ENCODE results near the gene KRT14. TPM values are rescaled to one million over a fixed set of nuclear protein-coding genes. Genes with fewer than 3 reads are reported as not detected.
"Not testable (repeated sequence)": the region's sequence is repeated elsewhere in the genome, so short reads cannot be mapped to it uniquely, and the experiment has no call there.

Gene KRT14
- total RNA-seq, 2 donors from 2014 or later = not detected

DNA sequence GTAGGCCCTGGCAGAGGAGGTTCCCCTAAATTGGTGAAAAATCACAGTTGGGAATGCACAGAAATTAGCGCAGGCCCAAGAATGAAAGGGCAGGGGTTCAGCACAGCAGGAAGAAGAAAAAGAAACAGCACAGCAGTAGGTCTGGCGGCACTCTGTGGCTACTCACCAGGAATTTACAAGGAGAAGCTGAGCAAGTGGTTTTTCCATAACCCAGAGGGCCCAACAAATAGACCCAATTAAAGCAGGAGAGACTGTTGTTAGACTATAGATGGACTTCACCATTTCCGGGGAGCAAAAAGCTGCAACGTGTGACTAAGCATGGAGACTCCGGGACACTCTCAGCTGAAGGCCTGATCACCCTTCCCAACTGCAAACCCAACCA lies 40.2 kb upstream of the KRT14 start:
- peaks cover 12% of the 10 kb centered on the region for H3K27me3 Mint-ChIP-seq
- ATAC-seq (replicated peaks); H3K27ac Mint-ChIP-seq; H3K36me3 Mint-ChIP-seq (ENCODE audit: low read depth); H3K4me1 Mint-ChIP-seq; H3K9me3 Mint-ChIP-seq; H3K4me3 Mint-ChIP-seq: not testable (repeated sequence)

DNA sequence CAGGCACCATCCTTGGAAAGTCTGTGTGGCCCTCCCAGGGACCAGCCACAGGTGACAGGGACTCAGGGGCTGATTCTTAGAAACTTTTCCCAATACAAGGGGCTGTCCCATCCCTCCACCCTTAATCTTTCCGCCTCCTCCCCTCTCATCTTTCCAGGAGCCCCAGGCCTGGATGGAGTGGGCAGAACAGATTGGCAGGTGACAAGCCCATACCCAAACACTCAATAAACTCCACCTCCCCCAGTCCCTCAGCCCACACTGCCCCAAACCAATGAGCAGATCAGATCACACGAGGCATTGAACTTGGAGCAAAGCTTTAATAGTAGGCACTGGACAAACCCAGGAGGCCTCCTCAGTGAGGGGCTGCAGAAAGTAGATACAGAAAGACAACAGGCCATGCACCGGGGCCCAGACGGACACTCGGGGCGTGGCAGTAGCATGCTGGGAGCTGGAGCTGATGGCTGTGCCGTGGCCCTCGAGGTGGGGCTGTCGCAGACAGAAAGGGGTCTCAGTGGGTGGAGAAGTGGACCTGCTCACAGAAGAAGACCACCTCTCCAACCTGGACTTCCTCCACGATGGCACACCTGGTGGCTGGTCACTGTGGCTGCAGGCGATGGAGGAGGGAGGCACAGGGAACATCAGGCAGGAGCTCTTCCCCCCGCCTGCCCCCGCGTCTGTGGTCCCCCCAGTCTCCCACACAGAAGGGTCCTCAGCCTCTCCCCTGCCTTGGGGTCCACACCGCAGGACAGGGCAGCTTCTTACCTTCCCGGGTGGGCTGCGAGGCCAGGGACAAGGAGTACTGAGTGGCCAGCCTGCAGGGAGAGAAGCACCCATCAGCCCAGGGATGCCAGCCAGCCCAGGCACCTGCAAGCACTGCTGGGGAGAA lies 39.6 kb upstream of the KRT14 start:
- not testable (repeated sequence) for H3K4me3 Mint-ChIP-seq; ATAC-seq (replicated peaks); H3K4me1 Mint-ChIP-seq; H3K36me3 Mint-ChIP-seq (ENCODE audit: low read depth); H3K27ac Mint-ChIP-seq; H3K9me3 Mint-ChIP-seq
- H3K27me3 Mint-ChIP-seq = peaks cover 12% of the 10 kb centered on the region

DNA sequence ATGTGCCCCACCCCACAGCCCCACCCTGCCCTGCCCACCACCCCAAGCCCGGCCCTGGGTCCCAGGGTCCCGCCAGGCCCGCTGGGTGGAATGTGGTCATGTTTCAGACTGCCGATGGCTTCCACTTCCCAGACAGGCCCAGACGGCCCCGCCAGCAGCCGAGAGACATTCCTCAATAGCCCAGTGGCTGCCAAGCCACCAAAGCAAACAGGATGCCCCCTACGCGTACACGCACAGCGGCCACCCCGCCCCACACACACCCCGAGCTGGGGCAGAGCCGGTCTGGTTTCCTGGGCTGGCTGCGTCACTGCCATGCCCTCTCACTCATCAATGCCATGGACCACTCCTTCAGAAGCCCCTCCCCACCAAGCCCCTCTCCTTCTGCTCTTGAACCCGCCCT lies 38.9 kb upstream of the KRT14 start:
- ATAC-seq (replicated peaks) = no peak
- Mint-ChIP-seq H3K36me3 (ENCODE audit: low read depth) (no peaks in the 10 kb centered on the region), H3K4me3 (no peak overlapping the region), H3K27ac (no peak overlapping the region), H3K4me1 (no peaks in the 10 kb centered on the region), H3K27me3 (peaks cover 12% of the 10 kb centered on the region), H3K9me3 (no peaks in the 10 kb centered on the region)

- Mint-ChIP-seq H3K36me3 (ENCODE audit: low read depth) (no peaks in the 10 kb centered on the region), H3K9me3 (no peaks in the 10 kb centered on the region), H3K4me3 (no peak within 1 kb of the TSS), H3K27ac (no peak within 1 kb of the TSS), H3K4me1 (no peaks in the 10 kb centered on the region), H3K27me3 (peaks cover 12% of the 10 kb centered on the region)
- no peak for ATAC-seq (replicated peaks)
These were observed 37.8 kb upstream of the KRT14 start, which contains the start of gene KRT17 for GRCh38 chr17:41624208-41625101. KRT17 (minus strand) TSS chr17:41624575; CDS start chr17:41624509, 66 bp downstream.

- not testable (repeated sequence) for H3K4me1 Mint-ChIP-seq; H3K9me3 Mint-ChIP-seq; H3K36me3 Mint-ChIP-seq (ENCODE audit: low read depth); H3K27ac Mint-ChIP-seq; ATAC-seq (replicated peaks); H3K4me3 Mint-ChIP-seq
- H3K27me3 Mint-ChIP-seq = peaks cover 12% of the 10 kb centered on the region
These were observed 36.6 kb upstream of the KRT14 start for GRCh38 chr17:41623184-41623861.

DNA sequence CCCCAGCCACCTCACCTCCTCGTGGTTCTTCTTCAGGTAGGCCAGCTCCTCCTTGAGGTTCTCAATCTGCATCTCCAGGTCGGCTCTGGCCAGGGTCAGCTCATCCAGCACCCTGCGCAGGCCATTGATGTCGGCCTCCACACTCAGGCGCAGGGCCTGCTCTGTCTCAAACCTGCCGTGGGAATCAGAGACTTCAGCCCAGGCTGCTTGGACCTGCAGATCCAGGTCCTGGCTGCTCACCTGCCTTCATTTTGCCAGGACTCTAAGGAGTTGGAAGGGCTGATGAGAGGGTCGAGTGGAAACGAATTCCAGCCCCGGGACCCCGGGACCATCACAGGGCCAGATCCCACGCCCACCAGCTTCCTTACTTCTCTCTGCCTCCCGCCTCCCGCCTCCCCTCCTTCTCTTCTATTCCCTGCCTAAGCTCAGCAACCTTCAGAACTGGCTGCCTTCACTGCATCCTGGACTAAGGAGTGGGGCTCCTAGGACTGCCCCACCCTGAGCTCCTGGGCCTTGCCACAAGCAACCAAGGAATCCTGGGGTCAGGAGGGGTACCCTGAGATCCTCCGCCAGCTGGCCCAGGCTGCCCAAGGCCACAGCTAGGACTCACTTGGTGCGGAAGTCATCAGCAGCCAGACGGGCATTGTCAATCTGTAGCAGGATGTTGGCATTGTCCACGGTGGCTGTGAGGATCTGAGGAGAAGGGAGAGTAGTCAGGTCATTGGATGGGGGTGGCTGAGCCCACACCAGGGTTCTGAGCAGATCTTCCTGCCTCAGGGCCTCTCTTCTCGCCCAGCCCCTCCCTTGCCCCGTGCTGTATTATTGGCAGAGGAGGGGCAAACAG lies 35.9 kb upstream of the KRT14 start:
- ATAC-seq (replicated peaks); H3K9me3 Mint-ChIP-seq; H3K4me1 Mint-ChIP-seq; H3K4me3 Mint-ChIP-seq; H3K36me3 Mint-ChIP-seq (ENCODE audit: low read depth): not testable (repeated sequence)
- peak overlapping the region; percentile 39 for H3K27ac Mint-ChIP-seq
- H3K27me3 Mint-ChIP-seq = peaks cover 12% of the 10 kb centered on the region

DNA sequence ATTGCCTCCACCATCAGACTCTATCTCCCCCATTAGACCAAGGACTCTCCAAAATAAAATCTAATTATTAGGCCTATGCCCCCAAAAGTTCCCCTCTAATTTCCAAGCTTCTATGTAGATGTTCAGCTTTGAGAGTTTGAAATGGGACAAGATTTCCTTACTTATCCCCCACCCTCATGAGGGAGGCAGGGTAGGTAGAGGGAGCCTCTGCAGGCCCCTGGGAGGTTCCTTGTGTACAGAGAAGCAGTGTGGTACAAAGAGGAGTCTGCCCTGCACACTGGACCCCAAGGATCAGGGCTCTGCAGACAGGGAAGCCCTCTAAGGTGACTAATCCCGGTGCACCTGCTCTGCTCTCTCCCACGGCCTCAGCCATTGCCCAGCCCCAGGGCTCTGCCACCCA lies 35.2 kb upstream of the KRT14 start:
- no peak for ATAC-seq (replicated peaks)
- no peaks in the 10 kb centered on the region for H3K36me3 Mint-ChIP-seq (ENCODE audit: low read depth)
- H3K4me1 Mint-ChIP-seq = no peaks in the 10 kb centered on the region
- no peaks in the 10 kb centered on the region for H3K9me3 Mint-ChIP-seq
- H3K4me3 Mint-ChIP-seq = no peak overlapping the region
- peak overlapping the region; percentile 39 for H3K27ac Mint-ChIP-seq
- H3K27me3 Mint-ChIP-seq = peaks cover 6% of the 10 kb centered on the region

GRCh38 chr17:41621435-41621817 lies 34.7 kb upstream of the KRT14 start:
- H3K4me3 Mint-ChIP-seq; ATAC-seq (replicated peaks); H3K9me3 Mint-ChIP-seq; H3K4me1 Mint-ChIP-seq; H3K27me3 Mint-ChIP-seq; H3K36me3 Mint-ChIP-seq (ENCODE audit: low read depth): not testable (repeated sequence)
- peak overlapping the region; percentile 39 for H3K27ac Mint-ChIP-seq

DNA sequence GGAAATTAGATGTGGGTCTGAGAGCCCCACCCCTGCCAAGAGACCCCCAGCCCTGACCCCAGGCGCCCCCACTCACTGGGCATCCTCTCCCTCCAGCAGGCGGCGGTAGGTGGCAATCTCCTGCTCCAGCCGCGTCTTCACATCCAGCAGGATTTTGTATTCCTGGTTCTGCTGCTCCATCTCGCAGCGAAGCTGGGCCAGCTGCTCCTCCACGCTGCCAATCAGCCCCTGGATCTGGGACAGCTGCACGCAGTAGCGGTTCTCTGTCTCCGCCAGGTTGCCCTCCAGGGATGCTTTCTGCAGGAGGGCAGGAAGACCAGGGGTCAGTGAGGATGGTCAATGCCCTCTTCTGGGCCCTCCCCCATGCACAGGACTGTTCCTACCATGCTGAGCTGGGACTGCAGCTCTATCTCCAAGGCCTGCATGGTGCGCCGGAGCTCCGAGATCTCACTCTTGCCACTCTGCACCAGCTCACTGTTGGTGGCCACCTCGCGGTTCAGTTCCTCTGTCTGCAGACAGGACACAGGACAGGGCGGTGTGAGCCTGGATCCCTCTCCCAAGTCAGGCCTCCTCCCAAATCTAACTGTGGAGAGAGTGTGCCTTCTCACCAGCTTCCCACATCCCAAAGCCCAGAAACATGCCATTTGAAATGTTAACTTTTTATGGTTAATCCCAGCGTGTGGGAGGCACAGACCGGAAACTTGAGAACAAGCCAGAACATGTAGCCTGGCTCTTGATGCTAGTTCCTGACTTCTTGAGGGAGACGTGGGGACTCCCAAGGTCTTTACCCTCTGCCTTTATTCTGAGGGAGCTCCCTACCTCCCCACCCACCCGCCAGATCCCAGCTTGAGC lies 34.1 kb upstream of the KRT14 start:
- Mint-ChIP-seq H3K27me3 (peaks cover 2% of the 10 kb centered on the region), H3K9me3 (no peaks in the 10 kb centered on the region), H3K4me3 (no peak overlapping the region), H3K36me3 (ENCODE audit: low read depth) (no peaks in the 10 kb centered on the region), H3K4me1 (no peaks in the 10 kb centered on the region), H3K27ac (no peak overlapping the region)
- no peak for ATAC-seq (replicated peaks)

DNA sequence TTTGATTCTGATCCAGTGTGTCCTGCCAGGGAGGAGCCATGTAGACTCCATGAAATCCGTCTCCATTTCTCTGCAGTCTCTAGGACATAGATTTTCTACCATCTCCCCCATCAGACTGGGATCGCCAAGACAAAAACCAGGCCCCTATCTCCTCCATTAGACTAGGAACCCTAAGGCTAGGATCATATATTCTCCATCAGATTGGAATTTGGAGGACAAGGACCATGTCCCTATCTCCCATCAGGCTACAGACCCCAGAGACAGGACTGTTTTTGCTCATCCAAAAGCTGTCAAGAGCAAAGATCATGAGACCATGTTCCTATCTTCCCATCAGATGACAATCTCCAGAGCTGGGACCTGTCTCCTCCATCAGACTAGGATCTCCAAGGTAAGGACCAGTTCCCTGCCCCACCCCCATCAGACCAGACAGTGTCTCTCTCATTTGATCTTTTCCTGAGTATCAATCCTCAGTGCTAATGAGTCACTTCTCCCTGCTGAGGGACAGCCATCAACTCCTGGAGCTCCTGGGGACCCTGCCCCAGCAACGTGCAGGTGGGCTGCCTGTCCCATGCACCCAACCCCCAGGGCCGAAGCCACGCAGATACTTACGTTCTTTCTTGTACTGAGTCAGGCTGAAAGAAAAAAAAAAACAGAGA lies 33.4 kb upstream of the KRT14 start:
- H3K9me3 Mint-ChIP-seq; H3K27ac Mint-ChIP-seq; H3K36me3 Mint-ChIP-seq (ENCODE audit: low read depth); ATAC-seq (replicated peaks); H3K27me3 Mint-ChIP-seq; H3K4me3 Mint-ChIP-seq; H3K4me1 Mint-ChIP-seq: not testable (repeated sequence)

GRCh38 chr17:41619036-41619926 lies 32.6 kb upstream of the KRT14 start:
- H3K9me3 Mint-ChIP-seq = no peaks in the 10 kb centered on the region
- no peaks in the 10 kb centered on the region for H3K4me1 Mint-ChIP-seq
- H3K27me3 Mint-ChIP-seq = no peaks in the 10 kb centered on the region
- no peaks in the 10 kb centered on the region for H3K36me3 Mint-ChIP-seq (ENCODE audit: low read depth)
- no peak overlapping the region for H3K4me3 Mint-ChIP-seq
- no peak overlapping the region for H3K27ac Mint-ChIP-seq
- ATAC-seq (replicated peaks) = no peak

DNA sequence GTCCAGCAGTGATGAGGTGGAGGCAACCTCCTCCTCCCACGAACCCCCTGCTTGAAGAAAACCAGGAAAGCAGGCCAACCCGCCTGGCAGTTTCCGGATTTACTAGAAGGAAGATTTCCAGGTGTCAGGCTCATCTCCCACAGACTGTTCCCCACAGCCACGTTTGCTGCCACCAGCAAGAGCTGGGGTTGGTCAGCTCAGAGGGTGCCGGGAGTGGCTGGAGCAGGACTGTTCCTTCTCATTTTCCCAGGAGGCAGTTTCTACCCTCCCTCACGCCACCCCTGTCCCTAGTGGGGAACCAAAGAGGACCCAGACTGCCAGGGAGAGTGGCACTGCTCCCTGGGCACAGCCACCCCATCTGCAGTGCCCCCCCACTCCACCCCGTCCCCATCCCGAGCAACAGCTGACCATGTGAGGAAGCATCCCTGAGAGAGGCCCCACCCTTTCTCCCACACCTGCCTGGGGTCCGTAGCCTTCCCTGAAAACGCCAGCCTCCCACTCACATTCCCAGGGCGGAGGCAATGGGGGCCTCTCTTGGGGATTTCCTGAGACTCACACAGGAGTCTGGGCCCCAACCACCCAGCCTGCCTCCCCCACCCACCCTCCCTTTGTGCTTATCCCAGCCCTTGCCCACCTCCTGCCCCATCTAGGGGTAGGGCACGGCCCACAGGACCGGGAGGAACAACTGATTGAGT lies 31.8 kb upstream of the KRT14 start:
- no peak for ATAC-seq (replicated peaks)
- Mint-ChIP-seq H3K27ac (no peak overlapping the region), H3K9me3 (no peaks in the 10 kb centered on the region), H3K4me1 (no peaks in the 10 kb centered on the region), H3K36me3 (ENCODE audit: low read depth) (no peaks in the 10 kb centered on the region), H3K27me3 (no peaks in the 10 kb centered on the region), H3K4me3 (no peak overlapping the region)
